Glomerular endothelial cell (primary cell): ENCODE measurements around the gene GNAI3. TPM values are rescaled to one million over a fixed set of nuclear protein-coding genes. Genes with fewer than 3 reads are reported as not detected.
A peak's percentile ranks its signal among the peaks of the same experiment; 100 is the strongest.

Source experiments
- DNase-seq: peaks from one replicate; pipeline ENCODE4 v3.0.0-alpha.2; 2011; ENCODE audit warnings: low read depth, low spot score; ENCODE audit errors: extremely low read depth
- total RNA-seq: library from RNA; depleted of rRNA; stranded (reverse); fragments of >200 nt; gene quantifications from 2 replicates; pipeline ENCODE4 v1.2.3, GENCODE V29; 2015

The GNAI3 gene
- 10.7 and 11.4 TPM in 2 replicates for total RNA-seq

DNA sequence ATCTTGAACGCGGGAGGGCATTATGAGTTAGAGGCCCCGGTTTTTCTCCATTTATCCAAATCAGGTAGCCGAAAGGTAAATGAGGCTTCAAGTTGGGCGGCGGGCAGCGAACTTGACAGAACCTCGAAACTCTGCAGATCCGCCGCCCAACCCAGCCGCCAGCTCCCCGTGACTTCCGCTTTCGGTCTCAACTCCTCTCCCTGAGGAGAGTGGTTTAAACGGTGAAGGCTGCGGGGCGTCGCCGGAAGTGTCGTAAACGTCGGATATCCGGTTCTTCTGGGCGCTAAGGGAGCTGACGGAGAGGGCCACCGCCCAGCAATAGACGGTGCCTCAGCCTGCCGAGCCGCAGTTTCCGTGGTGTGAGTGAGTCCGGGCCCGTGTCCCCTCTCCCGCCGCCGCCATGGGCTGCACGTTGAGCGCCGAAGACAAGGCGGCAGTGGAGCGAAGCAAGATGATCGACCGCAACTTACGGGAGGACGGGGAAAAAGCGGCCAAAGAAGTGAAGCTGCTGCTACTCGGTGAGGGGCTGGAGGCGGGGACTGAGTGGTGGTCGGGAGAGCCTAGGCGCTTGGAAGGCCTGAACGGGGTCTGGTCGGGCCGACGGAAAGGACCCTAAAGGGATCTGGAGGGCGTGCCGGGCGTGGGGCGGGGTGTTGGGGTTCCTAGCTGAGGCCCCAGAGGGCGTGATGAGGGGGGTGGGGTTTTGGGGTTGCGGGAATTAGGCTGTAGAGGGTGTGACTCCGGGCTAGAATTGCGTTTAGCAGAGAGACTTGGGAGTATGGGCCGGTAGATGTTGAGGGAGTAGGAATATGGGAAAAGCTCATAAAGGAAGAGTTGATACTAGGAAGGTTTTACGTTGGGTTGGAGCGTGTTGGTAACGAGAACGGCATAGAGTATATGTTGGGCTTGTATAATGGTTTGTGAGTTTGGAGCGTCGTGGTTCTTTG lies at the start of gene GNAI3:
GNAI3 (plus strand) TSS at position 295 of the 947 bp plus-strand sequence; CDS start at position 401, 106 bp downstream.
- DNase-seq, result peak; percentile 60

DNA sequence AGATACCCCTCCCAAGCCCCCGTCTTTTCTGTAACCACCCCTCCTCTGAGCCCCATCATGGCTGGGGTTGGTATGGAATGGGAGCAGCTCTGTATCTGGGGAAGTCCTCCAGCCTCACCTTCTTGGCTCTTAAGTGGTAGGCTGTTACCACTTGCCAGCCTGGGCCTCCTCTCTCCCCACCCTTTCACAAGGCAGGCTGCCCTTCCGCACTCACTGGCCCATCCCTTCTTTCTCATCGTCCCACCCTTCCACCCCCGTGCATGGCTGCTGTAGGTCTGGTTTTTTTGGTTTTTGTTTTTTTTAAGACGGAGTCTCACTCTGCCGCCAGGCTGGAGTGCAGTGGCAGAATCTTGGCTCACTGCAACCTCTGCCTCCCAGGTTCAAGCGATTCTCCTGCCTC lies 49.3 kb upstream of the GNAI3 start:
- no peak for DNase-seq

DNA sequence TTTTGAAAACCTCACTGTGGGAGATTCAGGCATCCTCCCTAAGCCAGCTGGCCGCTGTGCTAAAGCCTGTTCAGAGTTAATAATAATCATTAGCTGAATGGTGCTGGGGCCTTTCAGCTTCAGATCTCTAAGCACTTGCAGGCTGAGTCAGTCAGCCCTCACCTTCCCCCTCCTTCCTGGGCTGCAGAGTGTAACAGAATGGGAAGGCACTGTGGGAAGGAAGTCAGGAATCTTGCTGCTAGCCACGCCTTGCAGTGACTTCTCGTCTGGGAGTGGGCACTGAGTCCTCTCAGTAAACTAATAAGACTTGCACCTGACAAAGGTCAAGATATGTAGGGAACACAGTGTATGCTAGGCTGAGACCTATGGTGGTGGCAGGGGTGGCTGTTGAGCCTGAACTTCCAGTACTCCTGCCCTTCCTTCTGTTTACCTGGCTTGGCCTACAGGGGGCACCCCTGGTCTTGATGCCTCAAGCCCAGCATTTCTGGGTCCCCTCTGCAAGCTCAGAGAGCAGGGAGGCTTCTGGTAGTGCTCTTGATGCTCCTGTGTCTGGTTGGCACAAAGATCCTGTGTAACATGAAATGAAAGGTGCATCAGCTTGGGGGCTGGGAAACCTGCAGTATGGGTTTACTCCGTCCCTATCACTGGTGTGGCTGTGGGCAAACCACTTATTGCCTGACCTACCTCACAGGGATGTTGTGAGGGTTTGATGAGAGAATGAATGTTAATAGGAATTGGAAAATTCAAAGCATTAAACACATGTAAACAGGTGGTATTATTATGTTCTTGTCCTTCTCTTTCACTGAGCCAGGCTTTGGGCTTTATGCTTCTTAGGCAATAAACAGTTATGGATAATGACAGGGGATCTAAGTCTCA lies 48.5 kb upstream of the GNAI3 start:
- no peak for DNase-seq

DNA sequence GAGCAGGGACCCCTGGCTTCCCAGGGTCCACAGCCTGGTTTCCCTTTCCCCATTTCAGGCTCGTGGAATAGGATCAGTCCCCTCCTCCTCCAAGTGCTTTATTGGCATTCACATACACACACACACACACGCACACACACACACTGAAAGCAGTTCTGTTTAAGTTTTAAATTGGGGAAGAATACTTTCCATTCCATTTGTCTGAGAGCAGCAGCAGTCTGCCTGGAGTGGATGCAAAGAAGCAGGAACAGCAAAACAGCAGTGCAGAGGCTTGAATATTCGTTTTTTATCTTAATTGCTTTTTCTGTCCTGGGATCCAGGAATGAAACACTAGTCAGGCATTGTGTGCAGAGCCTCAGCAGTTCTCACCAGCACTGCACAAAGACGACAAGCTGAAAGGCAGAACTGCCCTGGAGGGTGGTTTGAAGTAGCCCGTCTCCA lies 47.5 kb upstream of the GNAI3 start:
- DNase-seq, result no peak

DNA sequence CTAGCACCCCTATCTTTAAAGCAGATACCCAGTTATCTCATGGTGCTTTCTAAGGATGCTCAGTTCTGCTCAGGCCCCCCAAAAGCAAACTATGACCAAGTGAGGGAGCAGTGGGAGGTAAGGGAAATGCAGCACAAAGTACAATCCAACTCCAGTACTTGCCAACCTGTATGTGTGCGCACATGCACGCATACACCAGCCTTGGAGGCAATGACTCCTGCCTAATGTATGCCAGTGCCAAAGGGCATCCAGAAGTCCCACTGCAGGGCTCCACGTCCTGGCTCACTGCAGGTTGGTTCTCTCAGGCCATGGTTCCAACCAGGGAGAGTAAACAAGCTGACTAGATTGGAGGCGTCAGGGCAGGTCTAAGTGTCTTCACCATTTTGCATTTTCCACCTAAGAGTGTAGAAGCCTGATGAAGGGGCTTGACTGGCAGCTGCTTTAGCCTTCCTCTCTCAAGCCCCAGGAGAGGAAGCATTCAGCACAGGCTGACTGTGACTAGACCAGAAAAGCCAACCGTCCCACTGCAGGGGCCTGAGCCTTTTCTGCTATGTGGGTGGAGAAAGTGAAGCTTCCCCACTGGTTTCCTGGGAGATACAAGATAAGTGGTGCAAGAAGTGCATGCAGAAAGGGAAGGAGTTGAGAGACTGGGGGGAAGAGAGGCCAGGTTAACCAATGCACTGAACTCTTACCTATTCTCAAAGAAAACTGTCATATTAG lies 46.6 kb upstream of the GNAI3 start:
- DNase-seq, result no peak

DNA sequence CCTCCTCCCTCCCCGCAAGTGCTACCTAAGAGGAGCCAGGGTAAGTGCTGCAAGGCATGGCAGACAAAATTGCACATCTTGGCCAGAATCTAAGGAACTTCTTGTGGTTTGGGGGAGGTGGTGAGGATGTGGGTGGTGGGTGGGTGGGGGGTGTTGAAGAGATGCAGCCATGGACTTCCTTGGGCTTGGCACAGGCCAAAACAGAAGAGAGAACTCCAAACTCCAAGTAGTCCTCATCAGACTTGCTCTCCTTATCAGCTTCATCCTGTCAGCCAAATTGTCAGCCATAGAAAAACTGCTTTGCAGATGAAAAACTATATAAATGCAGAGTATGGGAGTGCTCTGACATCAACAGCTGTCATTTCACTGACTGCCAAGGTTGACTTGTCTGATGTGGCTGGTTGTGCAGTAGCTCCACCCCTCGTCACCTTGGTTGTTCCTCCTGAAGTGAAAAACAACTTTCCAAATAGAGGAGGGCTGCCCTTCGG lies 46.0 kb upstream of the GNAI3 start:
- DNase-seq, result no peak

DNA sequence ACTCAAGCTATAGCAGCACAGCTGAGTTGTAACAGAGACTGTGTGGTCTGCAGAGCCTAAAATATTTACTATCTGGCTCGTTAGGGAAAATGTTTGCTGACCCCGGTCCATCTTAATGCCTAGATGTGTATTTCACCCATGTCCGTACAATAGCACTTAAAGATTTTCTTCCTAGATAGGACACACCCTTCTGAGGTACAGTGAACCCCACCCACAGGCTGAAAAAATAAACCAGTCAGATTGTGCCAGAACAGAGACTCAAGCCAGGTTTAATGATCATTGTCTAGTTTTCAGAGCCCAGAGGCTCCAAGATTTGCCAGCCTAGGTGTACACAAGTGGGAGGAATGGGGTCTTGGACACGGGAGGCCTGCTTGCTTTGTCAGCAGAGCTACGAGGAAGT lies 44.5 kb upstream of the GNAI3 start:
- DNase-seq, result no peak

DNA sequence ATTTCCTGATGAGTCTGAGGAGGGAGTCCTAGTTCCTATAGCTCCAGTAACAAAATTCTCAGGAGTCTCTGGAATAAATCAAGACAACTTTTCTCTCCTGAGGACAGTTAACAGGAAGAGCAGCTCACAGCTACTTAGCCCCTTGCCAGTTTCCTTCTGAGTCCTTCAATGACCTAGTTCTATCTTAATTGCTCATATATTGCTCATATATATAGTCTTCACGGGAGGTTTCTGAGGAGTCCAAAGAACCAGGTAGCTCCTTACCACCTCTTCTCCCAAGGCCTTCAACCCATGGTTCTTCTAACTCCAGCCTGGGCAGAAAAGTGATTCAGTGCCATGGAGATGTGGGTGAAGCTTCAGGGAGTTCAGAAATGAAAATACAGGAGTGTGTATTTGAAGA lies 43.4 kb upstream of the GNAI3 start:
- DNase-seq, result no peak

DNA sequence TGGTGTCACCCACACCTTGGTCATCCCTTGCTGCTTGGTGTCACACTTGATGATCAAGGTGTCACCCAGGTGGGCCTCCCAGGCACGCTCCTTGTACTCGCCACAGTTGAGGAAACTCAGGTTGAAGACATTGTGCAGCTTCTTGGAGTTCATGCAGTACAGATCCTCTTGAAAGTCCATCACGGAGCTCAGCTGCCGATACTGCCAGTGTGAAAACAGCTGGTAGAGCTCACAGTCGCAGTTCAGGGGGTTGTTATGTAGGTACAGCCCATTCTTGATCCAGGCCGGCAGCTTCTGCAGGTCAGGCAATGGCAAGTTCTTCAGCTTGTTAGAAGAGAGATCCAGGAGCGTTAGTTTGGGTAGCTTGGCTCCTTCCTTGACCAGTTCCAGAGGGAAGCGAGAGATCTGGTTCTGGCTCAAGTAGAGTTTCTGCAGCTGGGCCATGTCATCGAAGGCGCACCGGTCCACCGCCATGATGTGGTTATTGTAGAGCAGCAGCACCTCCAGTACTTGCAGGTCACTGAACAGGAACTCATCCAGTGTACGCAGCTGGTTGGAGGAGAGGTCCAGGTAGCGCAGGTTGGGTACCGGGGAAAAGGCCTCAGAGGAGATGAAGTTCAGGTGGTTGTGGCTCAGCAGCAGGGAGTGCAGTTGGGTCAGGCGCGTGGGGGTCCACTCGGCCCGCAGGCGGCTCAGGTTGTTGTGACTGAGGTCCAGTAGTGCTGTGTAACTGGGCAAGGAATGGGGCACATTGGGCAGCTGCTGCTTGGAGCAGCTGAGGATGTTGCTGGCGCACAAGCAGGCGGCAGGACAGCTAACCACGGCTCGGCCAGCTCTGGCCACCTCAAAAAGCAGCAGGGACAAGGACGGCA lies 40.2 kb upstream of the GNAI3 start:
- no peak for DNase-seq

DNA sequence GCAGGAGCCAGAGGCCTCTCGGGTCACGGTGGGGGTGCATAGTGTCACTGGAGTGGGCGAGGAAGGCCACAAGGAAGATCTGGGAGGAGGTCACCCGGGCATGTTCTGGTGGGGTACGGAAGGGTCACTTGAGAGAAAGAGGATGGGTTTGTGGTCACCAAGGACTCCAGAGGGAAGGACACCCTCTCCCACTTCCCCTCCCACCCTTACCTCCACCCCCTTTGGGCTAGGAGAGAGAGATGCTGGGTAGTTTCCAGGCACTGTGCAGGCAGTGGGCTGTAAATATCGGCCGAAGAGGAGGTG lies 39.6 kb upstream of the GNAI3 start:
- no peak for DNase-seq

DNA sequence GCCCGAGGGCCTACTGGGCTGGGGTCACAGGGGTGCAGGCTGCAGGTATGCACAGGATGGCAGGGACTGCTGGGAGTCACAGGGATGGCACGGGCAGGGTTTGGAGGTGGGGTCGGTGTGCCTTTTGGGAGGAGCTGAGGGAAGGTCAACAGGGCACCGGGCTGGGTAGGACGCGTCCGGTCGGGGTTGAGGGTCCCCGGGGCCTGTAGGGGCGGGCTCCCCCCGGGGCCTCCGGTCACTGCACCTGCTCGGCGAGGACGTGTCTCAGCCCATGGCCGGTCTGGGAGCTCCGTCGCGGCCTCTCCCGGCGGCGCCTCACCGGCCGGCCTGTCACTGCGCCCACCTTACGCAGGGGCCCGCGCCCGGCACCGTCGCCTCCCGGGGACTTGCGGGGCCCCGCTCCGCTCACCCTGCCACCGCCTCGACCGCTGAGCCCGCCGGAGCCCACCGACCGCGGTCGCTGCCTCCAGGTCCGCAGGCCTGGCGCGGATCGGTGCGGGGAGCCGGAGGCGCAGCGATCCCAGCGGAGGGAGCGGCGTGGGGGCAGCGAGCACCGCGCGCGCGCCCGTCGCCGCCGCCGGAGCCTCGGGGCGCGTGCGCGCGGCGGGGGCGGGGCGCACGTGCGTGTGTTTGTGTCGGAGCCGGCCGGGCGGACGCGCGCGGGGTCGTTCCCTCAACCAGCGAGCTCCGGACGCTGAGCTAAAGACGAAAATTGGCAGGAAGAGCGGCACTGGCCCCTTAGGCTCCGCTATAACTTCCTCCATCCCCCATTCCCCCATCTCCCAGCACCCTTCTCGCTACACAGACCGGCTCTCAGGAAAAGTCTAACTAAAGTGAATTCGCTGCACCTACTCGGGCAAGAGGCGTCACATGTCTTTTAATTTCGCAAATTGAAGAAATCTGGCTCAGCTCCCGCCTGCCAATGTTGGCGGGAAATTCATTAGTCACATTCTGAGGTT lies 39.0 kb upstream of the GNAI3 start, which contains the start of gene AMIGO1:
AMIGO1 (minus strand) TSS at position 552 of the 959 bp plus-strand sequence. CDS start 815 bp downstream, outside the sequence.
- no peak for DNase-seq

DNA sequence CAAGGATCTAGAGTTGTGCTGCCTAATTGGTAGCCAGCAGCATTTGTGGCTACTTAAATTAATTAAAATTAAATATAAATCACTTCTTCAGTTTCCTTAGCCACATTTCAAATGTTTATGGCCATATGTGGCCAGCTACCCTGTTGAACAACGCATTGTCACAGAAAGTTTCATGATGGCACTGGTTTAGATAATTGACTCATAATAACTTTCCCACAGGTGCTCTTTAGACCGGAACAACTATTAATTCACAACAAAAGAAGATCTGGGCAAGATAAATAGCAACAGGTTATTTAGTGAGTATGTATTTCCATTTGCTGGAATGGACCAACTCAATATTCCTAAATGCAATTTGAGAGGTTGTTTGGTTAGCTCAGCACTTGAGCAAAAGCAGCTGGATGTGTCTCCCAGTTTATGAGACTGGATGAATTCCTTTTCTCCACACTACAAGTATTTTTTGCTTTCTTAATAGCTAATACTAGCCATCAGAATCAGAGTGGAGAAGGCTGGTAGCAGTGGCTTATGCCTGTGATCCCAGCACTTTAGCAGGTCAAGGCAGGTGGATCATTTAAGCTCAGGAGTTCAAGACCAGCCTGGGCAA lies 35.2 kb upstream of the GNAI3 start:
- DNase-seq, result no peak

DNA sequence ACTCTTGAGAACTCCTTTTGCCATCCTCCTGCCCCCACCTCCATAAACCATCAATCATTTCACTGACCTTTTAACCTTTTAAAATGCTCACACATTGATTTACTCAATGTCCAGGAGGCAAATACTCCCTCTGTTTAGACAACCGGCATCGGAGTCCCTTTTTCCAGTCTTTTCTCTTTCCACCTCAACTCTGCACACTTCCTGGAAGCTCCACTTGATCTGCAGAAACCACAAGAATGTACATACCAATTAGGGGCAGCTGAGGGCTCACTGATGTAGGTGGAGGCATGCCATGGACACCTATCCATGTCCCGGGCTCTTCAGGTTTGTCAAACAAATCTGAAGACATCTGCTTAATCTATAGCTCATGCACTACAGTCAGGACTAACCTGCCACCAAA lies 33.6 kb upstream of the GNAI3 start:
- no peak for DNase-seq

DNA sequence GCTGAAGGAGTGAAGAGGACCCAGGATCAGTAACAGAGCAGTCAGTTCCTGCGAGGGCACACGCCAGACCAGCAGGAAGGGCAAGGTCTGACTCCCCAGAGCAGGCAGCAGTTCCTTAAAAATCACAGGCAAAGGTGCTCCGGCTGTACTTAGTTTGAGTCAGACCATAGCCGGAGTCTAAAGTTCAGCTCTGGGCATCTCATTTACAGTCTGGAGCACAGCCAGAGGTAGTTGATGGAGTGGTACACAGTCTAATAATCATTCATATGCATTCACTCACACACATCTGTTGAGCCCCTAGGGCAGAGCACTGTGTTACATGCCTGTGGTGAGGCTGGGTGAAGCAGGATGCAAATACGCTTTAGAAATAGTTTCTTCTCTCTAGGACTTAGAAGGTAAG lies 31.5 kb upstream of the GNAI3 start:
- no peak for DNase-seq

DNA sequence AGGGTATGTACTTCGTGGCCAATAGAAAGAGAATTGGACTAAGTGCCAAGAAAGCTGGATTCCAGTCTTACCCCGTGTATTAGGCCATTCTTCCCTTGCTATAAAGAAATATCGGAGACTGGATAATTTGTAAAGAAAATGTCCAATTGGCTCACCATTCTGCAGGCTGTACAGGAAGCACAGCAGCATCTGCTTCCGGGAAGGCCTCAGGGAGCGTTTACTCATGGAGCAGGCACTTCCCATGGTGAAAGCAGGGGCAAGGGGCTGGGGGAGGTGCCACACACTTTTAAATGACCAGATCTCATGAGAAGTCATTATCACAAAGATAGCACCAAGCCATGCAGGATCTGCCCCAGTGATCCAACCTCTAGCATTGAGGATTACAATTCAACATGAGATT lies 31.1 kb upstream of the GNAI3 start:
- no peak for DNase-seq

DNA sequence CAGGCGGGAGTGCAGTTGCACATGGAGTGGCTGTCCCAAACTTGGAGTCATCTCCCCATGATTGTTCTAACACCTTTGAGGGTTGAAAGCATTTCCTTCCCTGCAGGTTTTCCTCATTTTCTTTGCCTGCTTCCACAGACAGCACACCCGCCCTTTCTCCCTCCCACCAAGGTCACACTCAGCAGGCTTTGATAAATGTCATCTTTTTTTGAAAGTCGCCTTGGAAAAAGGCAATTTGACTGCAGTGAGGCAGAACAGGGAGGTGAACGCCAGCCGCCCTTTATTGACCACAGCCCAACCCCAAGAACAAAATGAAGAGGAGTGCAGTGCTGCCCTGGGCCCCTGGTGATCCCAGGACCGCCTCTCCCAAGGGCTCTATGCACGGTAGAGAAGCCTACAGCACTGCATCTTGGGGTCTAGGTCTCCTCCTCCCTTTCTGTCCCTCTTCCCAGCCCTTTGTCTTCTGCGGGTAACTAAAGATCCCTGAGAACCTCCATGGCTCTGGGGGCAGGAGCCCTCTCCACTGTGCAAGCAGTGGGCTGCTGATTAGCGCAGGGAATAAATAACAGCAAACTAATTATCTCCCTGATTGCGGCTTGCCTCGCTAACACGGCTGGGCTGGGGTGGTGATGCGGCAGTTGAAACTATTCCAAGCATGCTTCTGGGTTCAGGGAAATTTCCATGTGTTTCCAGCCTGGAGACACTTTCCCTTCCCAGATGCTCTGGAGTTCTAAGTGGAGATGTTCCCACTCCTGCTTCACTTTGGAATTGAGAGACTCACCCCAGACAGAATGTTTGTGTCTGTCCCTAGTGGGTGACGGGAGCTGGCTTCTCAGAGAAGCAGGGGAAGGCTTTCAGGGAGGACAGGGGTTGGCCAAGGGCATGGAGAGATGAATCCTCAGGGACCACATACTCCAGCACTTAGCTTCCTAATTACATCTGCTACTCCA lies 27.1 kb upstream of the GNAI3 start:
- no peak for DNase-seq

DNA sequence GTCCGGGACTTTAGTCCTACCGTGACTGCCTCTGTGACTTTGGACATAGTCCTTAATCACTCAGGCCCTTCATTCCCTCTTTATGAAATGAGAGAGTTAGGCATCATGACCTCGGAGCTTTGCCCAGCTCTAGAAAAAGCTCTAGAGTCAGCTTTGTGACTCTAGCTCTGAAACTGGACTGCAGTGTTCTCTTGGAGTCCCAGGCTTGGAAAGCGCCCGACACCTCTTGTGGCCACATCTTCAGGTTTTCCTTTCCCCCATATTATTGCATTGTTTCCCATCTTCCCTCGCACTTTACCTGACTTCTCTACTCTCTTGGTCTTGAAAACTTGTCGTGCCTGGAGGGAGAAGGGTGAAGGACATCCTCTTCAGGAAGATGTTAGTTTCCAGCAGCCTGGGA lies 26.4 kb upstream of the GNAI3 start:
- no peak for DNase-seq
